Glomerular visceral epithelial cell (primary cell): Measurements from ENCODE around the gene ZNF420.

ENCODE experiments used
- DNase-seq: peaks from one replicate; pipeline ENCODE4 v3.0.0-alpha.2; 2016; ENCODE audit errors: extremely low spot score

The ZNF420 gene

GRCh38 chr19:37148214-37148613 is 70.0 kb downstream of the ZNF420 start:
- no peak for DNase-seq

GRCh38 chr19:37160153-37160552 is 81.9 kb downstream of the ZNF420 start:
- DNase-seq: no peak

- DNase-seq: no peak
Observed at GRCh38 chr19:37165635-37166034, 87.4 kb downstream of the ZNF420 start.

- DNase-seq: peak; percentile 92
Observed at GRCh38 chr19:37172368-37173366, 94.4 kb downstream of the ZNF420 start, which contains the start of gene ZNF585A. Gene ZNF585A (minus strand): TSS chr19:37172695. CDS start chr19:37169910, 2,785 bp downstream.
